ENCODE results near the gene TSNAXIP1.

The TSNAXIP1 gene

GRCh38 chr16:67766291-67766690, 40.4 kb upstream of the TSNAXIP1 start:
- Histone ChIP-seq H3K9me3 (ENCODE audit: control insufficient read depth, low read length) (no peaks in the 10 kb centered on the region), H3K36me3 (ENCODE audit: control insufficient read depth, insufficient read depth, low read length) (no peaks in the 10 kb centered on the region)

DNA sequence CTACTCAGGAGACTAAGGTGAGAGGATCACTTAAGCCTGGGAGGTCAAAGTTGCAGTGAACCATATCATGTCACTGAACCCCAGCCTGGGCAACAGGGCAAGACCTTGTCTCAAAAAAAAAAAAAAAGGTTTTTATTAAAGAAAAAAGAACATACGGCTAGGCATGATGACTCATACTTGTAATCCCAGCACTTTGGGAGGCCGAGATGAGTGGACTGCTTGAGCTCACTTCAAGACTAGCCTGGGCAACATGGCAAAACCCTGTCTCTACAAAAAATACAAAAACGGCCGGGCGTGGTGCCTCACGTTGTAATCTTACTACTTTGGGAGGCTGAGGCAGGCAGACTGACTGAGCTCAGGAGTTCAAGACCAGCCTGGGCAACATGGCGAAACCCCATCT, 38.7 kb upstream of the TSNAXIP1 start:
- Histone ChIP-seq H3K9me3 (ENCODE audit: control insufficient read depth, low read length) (no peaks in the 10 kb centered on the region), H3K79me2 (peaks cover 11% of the 10 kb centered on the region), H3K4me2 (ENCODE audit: low read length) (no peak overlapping the region), H3K27ac (no peak overlapping the region), H3K27me3 (ENCODE audit: control insufficient read depth, insufficient read depth, low read length) (no peaks in the 10 kb centered on the region), H3K9ac (no peak overlapping the region), H2AFZ (no peak overlapping the region), H3K4me3 (ENCODE audit: low read depth, low read length) (no peak overlapping the region), H3K36me3 (ENCODE audit: control insufficient read depth, insufficient read depth, low read length) (no peaks in the 10 kb centered on the region), H3K4me1 (peaks cover 19% of the 10 kb centered on the region)
- TF ChIP-seq, protein P1, sequence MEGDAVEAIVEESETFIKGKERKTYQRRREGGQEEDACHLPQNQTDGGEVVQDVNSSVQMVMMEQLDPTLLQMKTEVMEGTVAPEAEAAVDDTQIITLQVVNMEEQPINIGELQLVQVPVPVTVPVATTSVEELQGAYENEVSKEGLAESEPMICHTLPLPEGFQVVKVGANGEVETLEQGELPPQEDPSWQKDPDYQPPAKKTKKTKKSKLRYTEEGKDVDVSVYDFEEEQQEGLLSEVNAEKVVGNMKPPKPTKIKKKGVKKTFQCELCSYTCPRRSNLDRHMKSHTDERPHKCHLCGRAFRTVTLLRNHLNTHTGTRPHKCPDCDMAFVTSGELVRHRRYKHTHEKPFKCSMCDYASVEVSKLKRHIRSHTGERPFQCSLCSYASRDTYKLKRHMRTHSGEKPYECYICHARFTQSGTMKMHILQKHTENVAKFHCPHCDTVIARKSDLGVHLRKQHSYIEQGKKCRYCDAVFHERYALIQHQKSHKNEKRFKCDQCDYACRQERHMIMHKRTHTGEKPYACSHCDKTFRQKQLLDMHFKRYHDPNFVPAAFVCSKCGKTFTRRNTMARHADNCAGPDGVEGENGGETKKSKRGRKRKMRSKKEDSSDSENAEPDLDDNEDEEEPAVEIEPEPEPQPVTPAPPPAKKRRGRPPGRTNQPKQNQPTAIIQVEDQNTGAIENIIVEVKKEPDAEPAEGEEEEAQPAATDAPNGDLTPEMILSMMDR (IDR thresholded peaks at IDR 0.05): no peak

More at GRCh38 chr16:67766291-67766690, 40.4 kb upstream of the TSNAXIP1 start:
- H3K27me3 ChIP-seq (ENCODE audit: control insufficient read depth, insufficient read depth, low read length): no peaks in the 10 kb centered on the region
- no peak overlapping the region for H3K9ac ChIP-seq
- H3K79me2 ChIP-seq: peaks cover 4% of the 10 kb centered on the region
- TF ChIP-seq, protein P1 (IDR thresholded peaks at IDR 0.05): no peak
- H2AFZ ChIP-seq: no peak overlapping the region
- H3K4me3 ChIP-seq (ENCODE audit: low read depth, low read length): no peak overlapping the region
- peaks cover 23% of the 10 kb centered on the region for H3K4me1 ChIP-seq
- no peak overlapping the region for H3K27ac ChIP-seq
- no peak overlapping the region for H3K4me2 ChIP-seq (ENCODE audit: low read length)

DNA sequence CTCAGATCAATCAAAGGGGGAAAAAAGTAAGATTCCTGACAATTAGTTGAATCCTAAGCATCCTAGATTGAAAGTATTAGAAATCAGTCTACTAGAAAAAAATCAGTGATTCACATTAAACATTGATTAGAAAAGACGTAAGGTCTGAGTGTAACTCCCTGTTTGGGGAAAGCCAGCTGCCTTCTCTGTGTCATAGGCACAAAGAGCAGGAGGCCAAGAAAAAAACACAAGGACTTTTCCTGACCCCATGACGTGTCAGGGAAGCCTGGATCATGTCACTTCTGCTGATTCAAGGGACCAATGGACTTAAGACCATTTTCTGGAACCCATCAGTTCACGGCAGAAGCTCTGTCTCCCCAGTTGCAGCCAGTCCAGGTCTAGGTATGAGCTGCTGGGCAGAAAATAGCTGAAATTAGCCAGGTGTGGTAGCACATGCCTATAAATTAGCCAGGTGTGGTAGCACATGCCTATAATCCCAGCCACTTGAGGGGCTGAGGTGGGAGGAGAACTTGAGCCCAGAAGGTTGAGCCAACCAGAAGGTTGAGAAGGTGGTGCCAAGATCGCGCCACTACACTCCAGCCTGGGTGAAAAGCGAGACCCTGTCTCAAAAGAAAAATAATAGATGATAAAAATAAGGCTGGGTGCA, 36.2 kb upstream of the TSNAXIP1 start:
- Histone ChIP-seq H3K9me3 (ENCODE audit: control insufficient read depth, low read length) (no peaks in the 10 kb centered on the region), H3K79me2 (peaks cover 7% of the 10 kb centered on the region), H3K27me3 (ENCODE audit: control insufficient read depth, insufficient read depth, low read length) (no peaks in the 10 kb centered on the region), H3K27ac (no peak overlapping the region), H3K4me1 (peaks cover 27% of the 10 kb centered on the region), H3K9ac (no peak overlapping the region), H3K36me3 (ENCODE audit: control insufficient read depth, insufficient read depth, low read length) (no peaks in the 10 kb centered on the region), H2AFZ (no peak overlapping the region), H3K4me2 (ENCODE audit: low read length) (no peak overlapping the region), H3K4me3 (ENCODE audit: low read depth, low read length) (no peak overlapping the region)
- TF ChIP-seq, protein P1 (IDR thresholded peaks at IDR 0.05): no peak

GRCh38 chr16:67773099-67773498, 33.6 kb upstream of the TSNAXIP1 start:
- Histone ChIP-seq H3K36me3 (ENCODE audit: control insufficient read depth, insufficient read depth, low read length) (no peaks in the 10 kb centered on the region), H3K4me3 (ENCODE audit: low read depth, low read length) (no peak overlapping the region), H3K27me3 (ENCODE audit: control insufficient read depth, insufficient read depth, low read length) (no peaks in the 10 kb centered on the region), H3K4me2 (ENCODE audit: low read length) (no peak overlapping the region), H2AFZ (no peak overlapping the region), H3K9me3 (ENCODE audit: control insufficient read depth, low read length) (no peaks in the 10 kb centered on the region), H3K9ac (no peak overlapping the region), H3K4me1 (peaks cover 13% of the 10 kb centered on the region), H3K79me2 (peaks cover 7% of the 10 kb centered on the region), H3K27ac (no peak overlapping the region)
- TF ChIP-seq, protein P1 (IDR thresholded peaks at IDR 0.05): no peak
